Fibroblast of pulmonary artery (primary cell): Measurements from ENCODE around the gene HBE1.
A peak's percentile ranks its signal among the peaks of the same experiment; 100 is the strongest.

Experiments used
- DNase-seq: peaks from one replicate; pipeline ENCODE4 v3.0.0-alpha.2; 2010; ENCODE audit warnings: low read depth
- H3K4me3 ChIP-seq: replicated peaks from 2 replicates; pipeline ENCODE4 v1.5.1; 2011; ENCODE audit warnings: low read depth, mild to moderate bottlenecking, control low read depth, low read length, moderate library complexity
- TF ChIP-seq, protein P1 (sequence below): IDR thresholded peaks from 2 replicates; pipeline ENCODE4 v1.5.1; 2011; ENCODE audit warnings: mild to moderate bottlenecking, control low read depth, low read length, inconsistent platforms; ENCODE audit errors: missing control alignments

HBE1 gene

DNA sequence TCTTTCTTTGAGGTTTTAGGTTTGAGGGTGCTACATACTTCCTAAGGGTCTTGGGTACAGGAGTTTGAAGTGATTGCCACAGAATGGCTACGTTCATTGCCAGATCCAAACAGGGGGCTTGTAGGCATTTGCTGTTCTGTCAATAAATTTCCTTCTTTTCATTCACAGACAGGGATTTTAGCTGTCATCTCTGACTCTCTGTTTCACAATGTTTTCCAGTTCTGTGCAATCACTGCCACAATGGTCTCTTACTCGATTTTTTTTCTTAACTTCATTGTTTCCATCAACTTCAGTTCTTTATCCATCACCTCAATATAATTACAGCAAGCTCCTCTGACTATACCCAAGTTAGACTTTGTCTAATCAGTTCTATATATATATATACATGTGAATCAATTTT lies 29.3 kb downstream of the HBE1 start:
- TF ChIP-seq, protein P1, sequence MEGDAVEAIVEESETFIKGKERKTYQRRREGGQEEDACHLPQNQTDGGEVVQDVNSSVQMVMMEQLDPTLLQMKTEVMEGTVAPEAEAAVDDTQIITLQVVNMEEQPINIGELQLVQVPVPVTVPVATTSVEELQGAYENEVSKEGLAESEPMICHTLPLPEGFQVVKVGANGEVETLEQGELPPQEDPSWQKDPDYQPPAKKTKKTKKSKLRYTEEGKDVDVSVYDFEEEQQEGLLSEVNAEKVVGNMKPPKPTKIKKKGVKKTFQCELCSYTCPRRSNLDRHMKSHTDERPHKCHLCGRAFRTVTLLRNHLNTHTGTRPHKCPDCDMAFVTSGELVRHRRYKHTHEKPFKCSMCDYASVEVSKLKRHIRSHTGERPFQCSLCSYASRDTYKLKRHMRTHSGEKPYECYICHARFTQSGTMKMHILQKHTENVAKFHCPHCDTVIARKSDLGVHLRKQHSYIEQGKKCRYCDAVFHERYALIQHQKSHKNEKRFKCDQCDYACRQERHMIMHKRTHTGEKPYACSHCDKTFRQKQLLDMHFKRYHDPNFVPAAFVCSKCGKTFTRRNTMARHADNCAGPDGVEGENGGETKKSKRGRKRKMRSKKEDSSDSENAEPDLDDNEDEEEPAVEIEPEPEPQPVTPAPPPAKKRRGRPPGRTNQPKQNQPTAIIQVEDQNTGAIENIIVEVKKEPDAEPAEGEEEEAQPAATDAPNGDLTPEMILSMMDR: no peak
- DNase-seq: no peak

DNA sequence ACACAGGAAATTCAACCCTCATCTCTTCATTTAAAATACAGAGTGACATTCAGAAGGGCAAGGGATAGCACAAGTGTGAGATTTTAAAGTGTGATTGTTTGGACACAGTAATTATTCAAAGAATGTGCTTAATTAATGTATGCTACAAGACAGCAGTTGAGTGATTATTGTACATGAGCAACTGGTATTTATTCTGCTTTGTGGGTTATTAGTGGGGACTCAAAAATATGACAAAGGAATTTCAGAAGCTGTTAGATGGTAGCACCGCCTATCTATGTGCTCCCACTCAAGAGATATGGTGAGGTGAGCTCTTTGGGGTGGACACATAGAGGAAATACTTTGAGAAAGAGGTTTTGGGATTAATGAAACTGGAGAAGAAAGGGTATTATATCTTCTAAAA lies 29.7 kb downstream of the HBE1 start:
- no peak for DNase-seq
- TF ChIP-seq, protein P1: no peak

More for the DNA sequence above, 29.3 kb downstream of the HBE1 start:
- no peak overlapping the region for H3K4me3 ChIP-seq

DNA sequence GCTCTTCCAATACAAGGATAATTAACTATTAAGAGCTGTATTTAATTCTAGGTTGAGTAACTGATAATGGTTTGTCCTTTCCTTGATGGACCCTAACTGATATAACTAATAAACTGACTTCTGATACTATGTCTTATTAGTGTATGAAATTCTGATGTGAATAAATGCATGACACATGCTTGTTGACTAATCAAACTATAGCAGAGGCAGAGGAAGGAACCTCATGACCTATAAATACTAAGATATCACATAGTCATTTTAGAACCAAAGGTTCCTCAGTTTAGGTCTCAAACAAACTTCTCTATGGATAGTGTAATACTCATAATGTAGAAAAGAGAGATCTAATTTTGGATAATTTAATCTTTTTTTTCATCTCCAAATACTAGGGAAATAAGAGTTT lies 30.7 kb downstream of the HBE1 start:
- no peak for DNase-seq
- TF ChIP-seq, protein P1: no peak
- H3K4me3 ChIP-seq: no peak overlapping the region

More for the DNA sequence above, 29.7 kb downstream of the HBE1 start:
- H3K4me3 ChIP-seq: no peak overlapping the region

DNA sequence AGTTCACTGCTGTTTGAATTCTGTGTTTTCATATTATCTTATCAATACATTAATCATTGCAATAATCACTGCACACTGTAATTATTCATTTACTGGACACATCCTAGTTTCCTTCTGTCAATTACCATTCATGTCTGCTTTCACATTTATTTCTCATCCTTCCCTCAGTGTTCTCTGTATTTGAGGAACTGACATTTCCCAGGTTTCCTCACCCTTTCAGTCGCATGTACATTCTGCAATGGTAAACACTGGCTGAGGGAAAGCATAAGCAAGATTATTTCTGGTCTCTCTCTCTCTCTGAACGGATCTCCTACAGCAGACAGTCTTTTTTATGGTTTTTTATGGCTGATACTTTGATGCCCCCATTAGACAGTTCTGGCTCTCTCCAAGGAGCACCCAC lies 31.3 kb downstream of the HBE1 start:
- TF ChIP-seq, protein P1: no peak
- H3K4me3 ChIP-seq: no peak overlapping the region
- DNase-seq: no peak

DNA sequence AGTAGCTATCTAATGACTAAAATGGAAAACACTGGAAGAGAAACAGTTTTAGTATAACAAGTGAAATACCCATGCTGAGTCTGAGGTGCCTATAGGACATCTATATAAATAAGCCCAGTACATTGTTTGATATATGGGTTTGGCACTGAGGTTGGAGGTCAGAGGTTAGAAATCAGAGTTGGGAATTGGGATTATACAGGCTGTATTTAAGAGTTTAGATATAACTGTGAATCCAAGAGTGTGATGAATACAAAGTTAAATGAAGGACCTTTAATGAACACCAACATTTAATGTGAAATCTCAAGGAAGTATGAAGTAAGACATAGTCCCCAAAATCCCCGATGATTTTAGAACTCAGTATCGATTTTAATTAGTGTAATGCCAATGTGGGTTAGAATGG lies 32.3 kb downstream of the HBE1 start:
- no peak overlapping the region for H3K4me3 ChIP-seq
- TF ChIP-seq, protein P1: no peak
- no peak for DNase-seq

DNA sequence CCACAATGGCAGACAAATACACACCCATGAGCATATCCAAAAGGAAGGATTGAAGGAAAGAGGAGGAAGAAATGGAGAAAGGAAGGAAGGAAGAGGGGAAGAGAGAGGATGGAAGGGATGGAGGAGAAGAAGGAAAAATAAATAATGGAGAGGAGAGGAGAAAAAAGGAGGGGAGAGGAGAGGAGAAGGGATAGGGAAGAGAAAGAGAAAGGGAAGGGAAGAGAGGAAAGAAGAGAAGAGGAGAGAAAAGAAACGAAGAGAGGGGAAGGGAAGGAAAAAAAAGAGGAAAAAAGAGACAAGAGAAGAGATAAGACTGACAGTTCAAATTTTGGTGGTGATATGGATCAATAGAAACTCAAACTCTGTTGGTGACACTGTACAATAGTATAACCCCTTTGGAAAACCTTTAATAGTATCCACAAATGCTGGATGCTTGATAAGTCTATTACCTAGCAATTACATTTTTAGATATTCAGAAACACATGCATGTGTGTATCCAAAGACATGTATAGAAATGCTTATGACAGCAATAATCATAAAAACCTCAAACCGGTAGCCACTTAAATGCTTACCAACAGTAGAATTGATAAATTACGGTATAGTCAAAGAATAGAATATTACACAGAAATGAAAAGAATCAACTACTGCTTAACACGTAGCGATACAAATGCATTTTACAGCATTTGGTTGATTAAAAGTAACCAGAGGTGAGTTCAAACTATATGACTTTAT lies 34.2 kb downstream of the HBE1 start:
- DNase-seq: no peak
- TF ChIP-seq, protein P1: no peak
- no peak overlapping the region for H3K4me3 ChIP-seq

DNA sequence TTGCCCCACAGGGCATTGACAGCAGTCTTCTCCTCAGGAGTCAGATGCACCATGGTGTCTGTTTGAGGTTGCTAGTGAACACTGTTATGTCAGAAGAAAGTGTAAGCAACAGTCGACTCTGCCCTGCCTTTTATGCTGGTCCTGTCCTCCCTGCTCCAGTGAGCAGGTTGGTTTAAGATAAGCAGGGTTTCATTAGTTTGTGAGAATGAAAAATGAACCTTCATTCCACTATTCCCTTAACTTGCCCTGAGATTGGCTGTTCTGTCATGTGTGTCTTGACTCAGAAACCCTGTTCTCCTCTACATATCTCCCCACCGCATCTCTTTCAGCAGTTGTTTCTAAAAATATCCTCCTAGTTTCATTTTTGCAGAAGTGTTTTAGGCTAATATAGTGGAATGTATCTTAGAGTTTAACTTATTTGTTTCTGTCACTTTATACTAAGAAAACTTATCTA lies 35.3 kb downstream of the HBE1 start, which contains the start of gene HBD:
HBD (minus strand) TSS at position 103 of the 454 bp plus-strand sequence; CDS start at position 53, 50 bp downstream.
- TF ChIP-seq, protein P1: no peak
- H3K4me3 ChIP-seq: no peak within 1 kb of the TSS
- DNase-seq: peak; percentile 26
